Hippocampal formation (tissue), 2 donors: ENCODE measurements around the gene TMEM184B.
A peak's percentile ranks its signal among the peaks of the same experiment; 100 is the strongest.

Source experiments
- DNase-seq, 2 donors: peaks; one replicate each; lab custom pipeline; 2025; lab: John Stamatoyannopoulos, UW

TMEM184B gene

DNA sequence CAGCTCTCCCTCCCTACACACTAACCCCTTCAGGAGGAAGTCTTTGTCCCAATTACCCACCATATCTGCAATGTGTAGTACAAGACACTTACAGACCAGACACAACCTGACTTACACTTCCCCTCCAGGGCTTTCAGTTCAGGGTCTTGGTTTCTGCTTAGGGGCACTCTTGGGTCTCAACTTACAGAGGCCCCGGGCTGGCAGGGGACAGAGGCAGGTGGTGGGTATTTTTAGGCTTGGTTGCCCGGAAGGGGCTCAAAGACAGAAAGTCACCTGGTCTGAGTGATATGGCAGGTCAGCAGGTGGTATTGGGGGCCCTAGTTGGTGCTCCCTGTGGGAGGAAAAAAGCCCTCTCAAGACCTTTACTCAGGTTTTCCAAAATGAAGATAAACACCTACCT, 3.4 kb upstream of the TMEM184B start:
- no peak for DNase-seq

GRCh38 chr22:38273135-38273826, 471 bp upstream of the TMEM184B start:
- DNase-seq: peak in 1 of 2 donors; percentile 76

GRCh38 chr22:38271927-38272372, 860 bp downstream of the TMEM184B start:
- no peak for DNase-seq

- DNase-seq: no peak
Measured at GRCh38 chr22:38271101-38271500, 1.7 kb downstream of the TMEM184B start.

DNA sequence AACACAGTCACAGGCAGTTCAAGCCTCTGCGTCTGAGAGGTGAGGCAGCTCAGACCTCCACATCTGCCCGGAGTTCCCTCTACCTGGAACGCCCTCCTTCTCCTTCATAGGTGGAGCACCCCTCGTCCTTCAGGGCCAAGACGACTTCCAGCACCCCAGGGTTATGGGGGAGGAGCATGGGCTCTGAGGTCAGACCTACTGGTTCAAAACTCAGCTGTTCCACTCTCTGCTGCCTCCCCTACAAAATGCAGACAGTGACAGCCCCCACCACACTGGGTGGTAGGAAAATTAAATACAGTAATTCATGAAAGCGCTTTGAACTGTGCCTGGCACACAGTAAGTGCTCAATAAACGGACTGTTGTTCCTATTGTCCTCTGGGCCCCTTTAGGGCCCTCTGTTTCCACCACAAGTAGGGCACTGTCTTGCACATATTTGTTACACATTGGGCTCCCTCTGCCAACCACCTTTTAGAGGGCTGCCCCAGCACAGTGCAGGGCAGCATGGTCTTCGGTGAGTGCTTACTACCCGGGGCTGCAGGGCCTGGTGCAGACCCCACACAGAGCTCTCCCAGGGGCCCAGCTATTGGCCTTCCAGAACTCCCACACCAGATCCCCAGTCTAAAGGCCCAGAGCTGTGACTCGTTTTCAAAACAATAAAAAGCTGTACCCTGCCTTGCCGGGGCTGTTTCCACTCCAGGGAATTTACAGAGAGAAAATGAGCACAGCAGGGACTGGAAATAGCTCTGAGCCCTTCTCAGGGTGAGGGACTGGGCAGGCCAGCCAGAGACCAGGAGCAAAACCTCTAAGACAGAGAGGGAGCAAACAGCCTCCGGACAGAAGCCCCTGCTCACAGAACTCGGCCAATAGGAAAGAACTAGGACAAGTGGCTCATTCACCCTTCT, 2.5 kb downstream of the TMEM184B start:
- peak in 1 of 2 donors; percentile 46 for DNase-seq

DNA sequence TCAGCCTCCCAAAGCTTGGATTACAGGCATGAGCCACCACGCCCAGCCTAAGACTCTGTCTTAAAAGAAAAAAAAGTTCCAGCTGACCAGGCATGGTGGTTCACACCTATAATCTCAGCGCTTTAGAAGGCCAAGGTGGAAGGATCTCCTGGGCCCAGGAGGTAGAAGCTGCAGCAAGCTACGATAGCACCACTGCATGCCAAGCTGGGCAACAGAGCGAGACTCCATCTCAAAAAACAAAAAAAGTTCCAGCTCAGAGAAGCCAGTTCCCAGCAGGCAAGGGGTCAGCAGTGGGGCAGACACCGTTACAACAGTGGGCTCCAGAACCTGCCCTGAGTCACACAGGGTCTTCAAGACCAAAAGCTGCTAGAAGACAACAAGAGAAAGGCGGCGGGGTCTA, 3.3 kb downstream of the TMEM184B start:
- DNase-seq: no peak

DNA sequence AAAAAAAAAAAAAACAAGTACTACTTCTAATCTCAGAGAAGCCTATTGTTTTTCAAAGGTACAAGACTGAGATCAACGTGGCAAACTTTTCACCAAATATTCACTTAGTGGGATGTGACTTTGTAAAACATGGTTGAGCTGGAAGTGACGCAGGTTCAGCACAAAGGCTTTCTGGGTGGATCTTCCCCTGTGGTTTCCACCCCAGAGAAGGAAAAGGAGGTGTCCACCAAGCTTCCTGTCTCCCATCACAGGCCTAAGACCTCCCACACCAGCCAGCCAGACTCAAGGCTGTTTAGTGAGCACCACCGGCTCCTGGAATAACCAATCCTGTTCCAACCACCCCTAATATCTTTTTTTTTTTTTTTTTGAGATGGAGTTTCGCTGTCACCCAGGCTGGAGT, 5.7 kb downstream of the TMEM184B start:
- no peak for DNase-seq

GRCh38 chr22:38266120-38266519, 6.7 kb downstream of the TMEM184B start:
- DNase-seq: no peak

DNA sequence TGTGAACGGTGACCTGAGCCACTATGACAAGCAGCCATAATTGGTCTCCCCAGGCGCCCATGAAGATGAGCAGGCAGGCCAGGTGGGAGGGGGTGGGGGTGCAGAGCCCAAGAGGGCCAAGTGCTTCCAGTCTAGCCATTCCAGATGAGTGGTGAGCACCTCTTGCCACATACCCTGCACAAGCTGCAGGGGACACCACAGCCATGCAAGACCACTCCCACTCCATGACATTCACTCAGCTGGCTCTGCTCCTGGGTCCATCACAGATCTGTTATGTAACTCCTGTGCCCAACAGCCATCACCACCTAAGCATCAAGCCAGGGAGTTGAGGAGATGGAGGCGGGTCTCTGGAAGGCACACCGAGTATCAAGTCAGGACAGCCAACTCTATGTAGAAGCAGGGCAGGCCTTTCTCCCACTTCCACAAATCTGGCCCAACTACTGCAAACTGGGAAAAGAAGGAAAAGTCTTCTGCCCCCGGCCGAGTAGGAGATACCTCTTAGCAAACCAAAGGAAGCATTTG, 8.4 kb downstream of the TMEM184B start:
- no peak for DNase-seq

DNA sequence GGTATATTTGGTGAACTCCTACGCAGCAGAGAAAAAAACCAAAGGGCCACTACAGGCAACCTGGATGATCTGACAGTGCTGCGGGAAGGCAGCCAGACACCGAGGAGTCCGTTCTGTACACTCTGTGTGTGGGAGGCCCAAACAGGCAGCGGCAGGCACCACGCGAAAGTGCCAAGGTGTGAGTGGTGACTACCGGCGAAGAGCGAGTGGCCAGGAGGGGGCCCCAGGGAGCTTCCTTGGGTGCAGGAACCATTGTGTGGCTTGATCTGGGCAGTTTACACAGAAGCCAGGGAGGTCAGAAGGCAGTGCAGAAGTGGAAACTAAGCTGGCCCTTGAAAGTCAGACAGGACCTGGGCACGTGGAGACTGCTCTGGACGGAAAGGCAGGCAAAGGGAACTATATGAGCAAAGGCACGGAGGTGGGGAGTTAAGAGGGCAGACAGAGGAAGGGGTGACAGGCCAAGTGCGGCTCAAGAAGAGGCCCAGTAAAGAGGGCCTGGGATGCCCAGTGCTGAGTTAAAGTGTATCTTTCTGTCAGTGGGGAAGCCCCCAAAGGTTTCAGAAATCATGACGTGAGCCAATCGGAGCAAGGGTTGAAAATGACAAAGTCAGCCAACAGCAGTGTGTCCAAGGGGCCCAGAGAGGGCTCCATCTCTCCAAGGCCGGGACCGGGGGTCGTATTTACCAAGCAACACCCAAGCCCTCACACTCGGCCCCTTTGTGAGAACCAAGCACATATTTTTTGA, 10.6 kb downstream of the TMEM184B start:
- DNase-seq: peak; percentile 52 to 59

DNA sequence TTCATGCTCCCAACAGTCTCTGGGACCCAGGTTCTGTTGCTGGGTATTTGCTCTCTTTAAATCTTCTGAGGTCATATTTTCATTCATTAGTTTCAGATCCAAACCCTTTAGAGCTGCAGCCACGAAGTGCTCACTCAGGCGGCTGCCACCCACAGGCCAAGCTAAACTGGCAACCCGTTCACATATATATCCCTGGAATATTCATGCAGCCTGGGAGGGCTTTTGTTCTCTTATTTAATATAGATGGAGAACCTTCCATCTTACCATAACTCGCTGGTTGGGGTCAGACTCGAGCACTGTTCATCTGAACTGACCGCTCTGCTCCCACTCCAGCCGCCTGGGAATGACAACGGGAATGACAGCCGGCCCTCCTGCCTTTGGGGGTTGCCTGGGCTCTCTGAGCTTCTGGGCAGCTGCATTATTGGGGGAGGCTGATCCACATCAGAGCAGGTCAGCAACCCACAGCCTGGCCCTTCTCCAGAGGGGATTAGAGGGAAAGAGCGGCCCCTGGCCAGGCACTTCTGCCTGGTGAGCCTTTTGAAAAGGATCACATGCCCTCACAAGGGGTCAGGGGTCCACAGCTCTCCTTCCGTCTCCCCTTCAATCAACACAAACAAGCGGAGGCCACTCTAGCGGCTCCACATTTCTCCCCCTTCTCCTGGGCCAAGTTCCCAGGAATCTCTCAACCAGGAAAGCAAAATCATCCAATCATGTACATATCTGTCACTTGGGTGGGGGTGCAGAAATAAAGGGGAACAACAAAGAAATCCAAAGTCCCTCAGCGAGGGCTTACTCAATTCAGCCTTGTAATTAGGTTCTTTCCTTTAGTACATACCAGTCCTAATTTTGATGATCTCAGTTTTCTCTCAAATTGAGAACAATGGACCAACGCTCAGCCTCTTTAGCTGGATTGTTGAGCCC, 11.8 kb downstream of the TMEM184B start:
- DNase-seq: peak; percentile 50 to 55

GRCh38 chr22:38259370-38259769, 13.4 kb downstream of the TMEM184B start:
- DNase-seq: no peak

- DNase-seq: no peak
Measured at GRCh38 chr22:38258895-38259294, 13.9 kb downstream of the TMEM184B start.

DNA sequence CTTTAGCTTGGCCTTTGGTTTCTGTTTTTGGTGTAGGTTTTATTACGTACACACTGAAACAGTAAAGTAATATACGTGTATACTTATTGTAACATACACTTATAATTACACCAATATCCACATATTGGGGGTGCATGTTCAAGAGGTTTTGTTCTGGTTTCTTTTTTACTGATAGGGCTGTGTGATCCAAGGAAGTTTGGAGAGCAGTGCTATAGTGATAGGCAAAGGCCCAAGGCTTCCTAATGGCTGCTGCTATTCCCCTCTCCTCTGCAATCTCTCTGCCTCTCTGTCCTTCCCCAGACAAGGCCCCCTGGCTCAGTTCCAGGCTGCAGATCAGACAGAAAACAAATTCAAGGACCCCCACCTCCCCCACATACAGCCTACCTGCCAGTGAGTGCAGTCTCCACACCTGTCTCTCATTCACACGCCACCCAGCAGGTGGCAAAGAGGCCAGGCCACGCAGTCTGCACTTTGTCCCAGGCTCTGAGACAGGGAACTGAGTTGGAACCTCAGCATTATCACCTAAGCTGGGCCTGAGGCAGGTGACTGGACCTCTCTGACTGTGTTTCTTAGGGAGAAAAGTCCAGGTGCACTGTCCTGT, 15.1 kb downstream of the TMEM184B start:
- DNase-seq: no peak

DNA sequence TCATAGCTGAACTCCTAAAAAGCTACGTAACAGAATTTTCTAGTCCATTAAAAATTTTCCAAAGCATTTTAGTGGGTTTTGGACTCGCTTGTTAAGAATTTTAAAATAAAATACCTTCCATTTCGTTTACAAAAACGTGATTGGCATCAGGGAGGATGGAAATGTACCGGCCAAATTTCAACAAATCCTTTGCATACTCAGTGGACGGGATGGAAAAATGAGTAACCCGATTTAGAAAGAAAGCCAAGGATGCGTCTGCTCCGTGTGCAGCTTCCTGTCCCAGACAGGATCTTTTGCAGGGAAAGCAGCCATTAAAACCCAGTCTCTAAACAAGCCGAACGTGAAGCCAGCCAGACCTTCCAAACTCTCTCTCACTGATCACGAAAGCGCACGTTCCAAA, 15.6 kb downstream of the TMEM184B start:
- no peak for DNase-seq

DNA sequence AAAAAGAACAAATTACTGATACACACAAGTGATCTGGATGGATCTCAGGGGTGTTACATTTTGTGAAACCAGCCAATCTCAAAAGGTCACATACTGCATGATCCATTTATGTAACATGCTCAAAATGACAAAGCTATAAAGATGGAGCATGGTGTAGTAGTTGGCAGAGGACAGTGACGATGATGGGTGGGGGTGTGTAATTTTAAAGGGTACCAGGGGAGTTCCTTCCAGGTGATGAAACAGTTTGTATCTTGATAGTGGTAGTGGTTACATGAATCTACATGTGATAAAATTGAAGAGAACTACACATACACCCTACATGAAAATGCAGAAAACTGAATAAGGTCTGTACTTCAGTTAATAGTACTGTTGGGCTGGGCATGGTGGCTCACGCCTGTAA, 17.1 kb downstream of the TMEM184B start:
- DNase-seq: no peak

DNA sequence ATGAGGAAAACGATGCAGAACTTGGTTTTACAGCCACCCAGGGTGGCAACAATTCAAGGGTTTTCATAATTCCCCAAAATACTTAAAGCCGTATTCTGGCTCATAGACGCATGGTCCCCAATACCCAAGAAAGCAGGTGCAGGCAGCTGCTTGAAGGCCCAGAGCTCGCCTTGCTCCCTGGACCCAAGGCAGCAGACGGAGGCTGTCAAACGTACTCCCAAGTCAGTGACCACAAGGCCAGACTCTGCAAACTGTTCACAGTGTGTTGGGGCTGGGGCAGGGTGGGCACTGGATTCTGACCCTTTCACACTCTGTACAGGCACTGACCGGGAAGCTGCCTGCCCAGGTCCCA, 21.5 kb downstream of the TMEM184B start:
- no peak for DNase-seq

GRCh38 chr22:38250643-38251340, 22.0 kb downstream of the TMEM184B start:
- DNase-seq: no peak

DNA sequence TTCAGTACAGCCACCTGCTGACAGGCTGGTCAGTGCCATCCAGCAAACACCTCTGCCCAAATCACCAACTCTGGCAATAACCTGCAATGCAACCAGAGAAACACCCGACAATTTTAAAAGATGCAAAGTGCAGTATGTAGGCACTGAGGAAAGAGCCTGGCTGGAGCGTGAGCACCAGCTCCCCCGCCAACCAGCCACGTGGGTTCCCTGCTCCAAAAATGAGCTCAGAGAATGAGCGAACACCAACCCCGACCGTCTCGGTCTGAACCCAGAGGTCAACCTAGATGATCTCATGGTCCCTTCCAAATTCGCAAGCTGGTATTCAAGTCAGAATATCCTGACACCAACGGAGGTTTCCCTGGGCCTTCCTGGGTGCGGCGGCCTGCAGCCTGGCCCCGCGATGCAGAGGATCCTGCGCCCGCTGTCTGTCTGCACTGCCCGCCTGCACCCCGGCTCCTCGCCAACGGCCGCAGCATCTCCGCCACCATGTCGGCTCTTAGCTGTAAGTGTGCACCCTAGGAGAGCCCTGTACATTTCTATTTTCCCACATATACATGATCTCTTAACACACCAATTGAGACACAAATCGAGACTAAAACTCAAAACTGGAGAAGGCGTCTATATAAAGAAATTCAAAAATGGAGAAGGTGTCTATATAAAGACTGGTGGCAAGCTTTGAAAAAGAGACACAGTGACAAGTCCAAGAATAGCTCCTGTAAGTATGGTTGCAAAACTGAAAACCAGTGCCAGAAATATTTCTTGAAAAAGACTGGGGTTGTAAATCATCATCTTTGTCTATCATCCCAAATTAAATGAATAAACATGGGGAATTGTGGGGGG, 22.8 kb downstream of the TMEM184B start:
- no peak for DNase-seq
